Measurements from ENCODE around the gene SSH2.

SSH2 gene

DNA sequence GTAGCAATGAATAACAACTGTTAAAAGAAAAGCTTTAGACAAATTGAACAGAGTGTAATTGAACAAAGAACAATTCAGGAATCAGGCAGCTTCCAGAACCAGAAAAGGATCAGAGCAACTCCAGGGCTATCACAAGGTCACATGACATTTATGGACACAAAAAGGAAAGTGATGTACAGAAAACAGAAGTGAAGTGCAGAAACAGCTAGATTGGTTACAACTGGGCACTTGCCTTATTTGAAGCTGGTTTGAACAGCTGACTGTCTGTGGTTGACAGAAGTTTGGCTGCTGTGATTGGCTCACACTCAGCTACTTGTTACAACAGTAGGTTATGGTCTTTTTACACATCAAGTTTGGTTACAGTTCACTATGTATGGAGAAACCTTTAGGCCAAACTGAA lies 26.2 kb upstream of the SSH2 start:
- TF ChIP-seq, protein P1, sequence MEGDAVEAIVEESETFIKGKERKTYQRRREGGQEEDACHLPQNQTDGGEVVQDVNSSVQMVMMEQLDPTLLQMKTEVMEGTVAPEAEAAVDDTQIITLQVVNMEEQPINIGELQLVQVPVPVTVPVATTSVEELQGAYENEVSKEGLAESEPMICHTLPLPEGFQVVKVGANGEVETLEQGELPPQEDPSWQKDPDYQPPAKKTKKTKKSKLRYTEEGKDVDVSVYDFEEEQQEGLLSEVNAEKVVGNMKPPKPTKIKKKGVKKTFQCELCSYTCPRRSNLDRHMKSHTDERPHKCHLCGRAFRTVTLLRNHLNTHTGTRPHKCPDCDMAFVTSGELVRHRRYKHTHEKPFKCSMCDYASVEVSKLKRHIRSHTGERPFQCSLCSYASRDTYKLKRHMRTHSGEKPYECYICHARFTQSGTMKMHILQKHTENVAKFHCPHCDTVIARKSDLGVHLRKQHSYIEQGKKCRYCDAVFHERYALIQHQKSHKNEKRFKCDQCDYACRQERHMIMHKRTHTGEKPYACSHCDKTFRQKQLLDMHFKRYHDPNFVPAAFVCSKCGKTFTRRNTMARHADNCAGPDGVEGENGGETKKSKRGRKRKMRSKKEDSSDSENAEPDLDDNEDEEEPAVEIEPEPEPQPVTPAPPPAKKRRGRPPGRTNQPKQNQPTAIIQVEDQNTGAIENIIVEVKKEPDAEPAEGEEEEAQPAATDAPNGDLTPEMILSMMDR (conservative IDR thresholded peaks at IDR 0.05; ENCODE audit: low read depth, low read length), result no peak

DNA sequence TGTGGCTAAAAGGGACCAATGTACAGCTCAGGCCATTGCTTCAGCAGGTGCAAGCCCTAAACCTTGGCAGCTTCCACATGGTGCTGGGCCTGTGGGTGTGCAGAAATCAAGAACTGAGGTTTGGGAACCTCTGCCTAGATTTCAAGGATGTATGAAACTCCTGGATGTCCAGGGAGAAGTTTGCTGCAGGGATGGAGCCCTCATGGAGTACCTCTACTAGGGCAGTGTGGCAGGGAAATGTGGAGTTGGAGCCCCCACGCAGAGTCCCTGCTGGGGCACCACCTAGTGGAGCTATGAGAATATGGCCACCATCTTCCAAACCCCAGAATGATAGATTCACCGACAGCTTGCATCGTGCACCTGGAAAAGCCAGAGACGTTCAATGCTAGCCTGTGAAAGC lies 24.4 kb upstream of the SSH2 start:
- H3K9ac ChIP-seq, result no peak overlapping the region
- no peak overlapping the region for H3K4me2 ChIP-seq
- H3K79me2 ChIP-seq (ENCODE audit: insufficient read depth, low read depth), result no peaks in the 10 kb centered on the region
- no peaks in the 10 kb centered on the region for H4K20me1 ChIP-seq (ENCODE audit: insufficient read depth)
- no peak overlapping the region for H3K27ac ChIP-seq
- H3K27me3 ChIP-seq (ENCODE audit: insufficient read depth, low read depth), result no peaks in the 10 kb centered on the region
- H3K4me3 ChIP-seq (IDR thresholded peaks at IDR 0.05; ENCODE audit: insufficient read depth, low read depth, low read length), result no peak overlapping the region
- TF ChIP-seq, protein P1 (conservative IDR thresholded peaks at IDR 0.05; ENCODE audit: low read depth, low read length), result peak; percentile 37; the same call in 1 of the 2 replicates
- no peak overlapping the region for H2AFZ ChIP-seq (ENCODE audit: low read depth)
- H3K4me1 ChIP-seq (ENCODE audit: low read depth, poor library complexity, severe bottlenecking), result no peaks in the 10 kb centered on the region
- H3K36me3 ChIP-seq (ENCODE audit: insufficient read depth), result no peaks in the 10 kb centered on the region

More for the DNA sequence above, 26.2 kb upstream of the SSH2 start:
- no peaks in the 10 kb centered on the region for H4K20me1 ChIP-seq (ENCODE audit: insufficient read depth)
- no peaks in the 10 kb centered on the region for H3K4me1 ChIP-seq (ENCODE audit: low read depth, poor library complexity, severe bottlenecking)
- H3K9ac ChIP-seq, result no peak overlapping the region
- no peaks in the 10 kb centered on the region for H3K36me3 ChIP-seq (ENCODE audit: insufficient read depth)
- H3K27ac ChIP-seq, result no peak overlapping the region
- no peak overlapping the region for H2AFZ ChIP-seq (ENCODE audit: low read depth)
- H3K4me3 ChIP-seq (IDR thresholded peaks at IDR 0.05; ENCODE audit: insufficient read depth, low read depth, low read length), result no peak overlapping the region
- no peaks in the 10 kb centered on the region for H3K79me2 ChIP-seq (ENCODE audit: insufficient read depth, low read depth)
- H3K27me3 ChIP-seq (ENCODE audit: insufficient read depth, low read depth), result no peaks in the 10 kb centered on the region
- no peak overlapping the region for H3K4me2 ChIP-seq

DNA sequence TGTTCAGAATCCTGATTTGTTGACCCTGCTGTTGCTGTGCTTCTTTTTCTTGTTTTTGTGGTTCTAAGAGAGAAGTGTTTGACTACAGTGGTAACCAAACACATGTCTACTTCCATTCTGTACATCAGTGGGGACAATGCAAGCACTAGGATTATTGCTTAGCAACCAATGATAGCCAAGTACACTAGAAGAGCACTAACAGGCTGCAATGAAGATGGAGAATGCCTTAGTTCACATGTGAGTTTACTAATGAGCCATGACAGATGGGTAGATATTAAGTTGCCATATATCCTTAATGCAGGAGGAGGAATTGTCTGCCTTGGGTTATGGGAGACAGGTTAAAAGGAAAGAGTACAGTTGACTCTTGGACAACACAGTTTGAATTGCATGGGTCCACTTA lies 19.7 kb upstream of the SSH2 start:
- Histone ChIP-seq H3K79me2 (ENCODE audit: insufficient read depth, low read depth) (no peaks in the 10 kb centered on the region), H3K27ac (no peak overlapping the region), H3K4me3 (IDR thresholded peaks at IDR 0.05; ENCODE audit: insufficient read depth, low read depth, low read length) (no peak overlapping the region), H4K20me1 (ENCODE audit: insufficient read depth) (no peaks in the 10 kb centered on the region), H3K4me1 (ENCODE audit: low read depth, poor library complexity, severe bottlenecking) (no peaks in the 10 kb centered on the region), H3K36me3 (ENCODE audit: insufficient read depth) (no peaks in the 10 kb centered on the region), H3K27me3 (ENCODE audit: insufficient read depth, low read depth) (no peaks in the 10 kb centered on the region), H3K4me2 (no peak overlapping the region), H2AFZ (ENCODE audit: low read depth) (no peak overlapping the region), H3K9ac (no peak overlapping the region)
- TF ChIP-seq, protein P1 (conservative IDR thresholded peaks at IDR 0.05; ENCODE audit: low read depth, low read length), result no peak

DNA sequence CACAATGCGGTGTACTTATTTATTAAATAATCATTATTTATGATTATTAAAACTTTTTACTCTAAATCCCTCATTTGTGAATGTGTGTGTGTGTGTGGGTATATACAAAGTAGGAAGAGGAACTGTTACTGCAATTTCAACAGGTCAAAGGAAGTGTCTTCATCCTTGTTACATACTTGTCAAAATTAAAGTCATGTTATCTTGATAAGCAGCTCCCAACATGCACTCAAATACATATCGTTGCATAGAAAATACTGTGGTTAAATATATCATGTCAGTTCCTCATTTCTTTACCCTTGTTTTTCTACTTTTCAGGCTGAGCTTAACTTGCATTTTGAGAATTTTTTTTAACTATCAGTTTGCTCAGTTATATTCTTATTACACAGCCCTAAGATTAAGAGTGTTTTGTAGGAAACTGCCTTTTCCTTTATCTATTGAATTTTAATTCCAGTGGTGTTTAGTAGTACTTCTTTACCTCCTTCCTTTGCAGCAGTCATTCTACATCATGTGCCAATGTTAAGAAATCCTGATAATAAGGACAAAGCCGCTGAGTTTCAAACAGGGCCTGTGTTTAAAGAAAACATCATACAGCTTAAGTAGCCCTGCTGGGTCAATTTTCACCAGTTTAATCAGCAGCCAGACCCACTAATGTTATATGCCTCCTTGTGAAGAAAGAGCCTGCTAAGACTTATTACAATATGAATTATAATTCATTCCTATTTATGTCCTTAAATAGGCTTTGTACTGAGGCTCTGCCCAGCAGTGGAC lies 18.6 kb upstream of the SSH2 start:
- Histone ChIP-seq H3K4me1 (ENCODE audit: low read depth, poor library complexity, severe bottlenecking) (no peaks in the 10 kb centered on the region), H3K27me3 (ENCODE audit: insufficient read depth, low read depth) (no peaks in the 10 kb centered on the region), H3K4me3 (IDR thresholded peaks at IDR 0.05; ENCODE audit: insufficient read depth, low read depth, low read length) (no peak overlapping the region), H3K27ac (no peak overlapping the region), H3K36me3 (ENCODE audit: insufficient read depth) (no peaks in the 10 kb centered on the region), H3K4me2 (no peak overlapping the region), H2AFZ (ENCODE audit: low read depth) (no peak overlapping the region), H3K9ac (no peak overlapping the region), H4K20me1 (ENCODE audit: insufficient read depth) (no peaks in the 10 kb centered on the region), H3K79me2 (ENCODE audit: insufficient read depth, low read depth) (no peaks in the 10 kb centered on the region)
- TF ChIP-seq, protein P1 (conservative IDR thresholded peaks at IDR 0.05; ENCODE audit: low read depth, low read length), result no peak

All from KMS-11 (cell line).